ENCODE data around the gene TSSC4. TPM values are rescaled to one million over a fixed set of nuclear protein-coding genes. Genes with fewer than 3 reads are reported as not detected.

Gene TSSC4
- total RNA-seq, 1 experiment from 2014 or later, result 60.9 TPM

GRCh38 chr11:2451336-2451735 lies 50.8 kb downstream of the TSSC4 start:
- H3K36me3 ChIP-seq (ENCODE audit: control insufficient read depth, insufficient read depth, low read length), result no peaks in the 10 kb centered on the region
- no peak overlapping the region for H3K4me3 Mint-ChIP-seq (ENCODE audit: unreplicated experiment)
- CTCF ChIA-PET, result no interaction called here
- H3K9me3 Mint-ChIP-seq (ENCODE audit: unreplicated experiment), result no peaks in the 10 kb centered on the region
- TF ChIP-seq CTCF (IDR thresholded peaks at IDR 0.05; ENCODE audit: insufficient read depth in 1 of 2, low read depth in 1 of 2, low read length in 1 of 2, severe bottlenecking in 1 of 2, unreplicated experiment in 1 of 2), result no peak
- POLR2A ChIA-PET, result no interaction called here
- peaks cover 3% of the 10 kb centered on the region for H3K27me3 ChIP-seq (replicated peaks; ENCODE audit: control insufficient read depth, insufficient read depth, low read length)
- peaks cover 6% of the 10 kb centered on the region for H3K27me3 Mint-ChIP-seq (ENCODE audit: insufficient read depth, unreplicated experiment)
- H3K27ac Mint-ChIP-seq (ENCODE audit: unreplicated experiment), result no peak overlapping the region
- no peak overlapping the region for H3K4me3 ChIP-seq (ENCODE audit: low read depth, low read length)
- no peaks in the 10 kb centered on the region for H3K36me3 Mint-ChIP-seq (ENCODE audit: insufficient read depth, unreplicated experiment)
- H3K4me1 ChIP-seq, result no peaks in the 10 kb centered on the region
- BruUV-seq (replicated peaks), result no TSS peak
- peak in 1 of 2 experiments; percentile 27 for DNase-seq
- no peaks in the 10 kb centered on the region for H3K4me1 Mint-ChIP-seq (ENCODE audit: low read depth, unreplicated experiment)
- intact Hi-C loops (cut with micrococcal nuclease; ENCODE audit: unreplicated experiment), result no loop called here
- H3K9me3 ChIP-seq, result no peaks in the 10 kb centered on the region

- no peak overlapping the region for H3K4me3 ChIP-seq (ENCODE audit: low read depth, low read length)
- ChIA-PET POLR2A (no interaction called here), CTCF (no interaction called here)
- no peaks in the 10 kb centered on the region for H3K36me3 ChIP-seq (ENCODE audit: control insufficient read depth, insufficient read depth, low read length)
- no TSS peak for BruUV-seq (replicated peaks)
- no peaks in the 10 kb centered on the region for H3K4me1 ChIP-seq
- Mint-ChIP-seq H3K4me3 (ENCODE audit: unreplicated experiment) (no peak overlapping the region), H3K27ac (ENCODE audit: unreplicated experiment) (no peak overlapping the region), H3K36me3 (ENCODE audit: insufficient read depth, unreplicated experiment) (no peaks in the 10 kb centered on the region), H3K9me3 (ENCODE audit: unreplicated experiment) (no peaks in the 10 kb centered on the region), H3K27me3 (ENCODE audit: insufficient read depth, unreplicated experiment) (peaks cover 6% of the 10 kb centered on the region), H3K4me1 (ENCODE audit: low read depth, unreplicated experiment) (no peaks in the 10 kb centered on the region)
- no peak for TF ChIP-seq CTCF (IDR thresholded peaks at IDR 0.05; ENCODE audit: insufficient read depth in 1 of 2, low read depth in 1 of 2, low read length in 1 of 2, severe bottlenecking in 1 of 2, unreplicated experiment in 1 of 2)
- H3K27me3 ChIP-seq (replicated peaks; ENCODE audit: control insufficient read depth, insufficient read depth, low read length), result peaks cover 3% of the 10 kb centered on the region
- intact Hi-C loops (cut with micrococcal nuclease; ENCODE audit: unreplicated experiment), result no loop called here
- no peaks in the 10 kb centered on the region for H3K9me3 ChIP-seq
- peak in 1 of 2 experiments; percentile 9 for DNase-seq
Measured at GRCh38 chr11:2451916-2452315, 51.4 kb downstream of the TSSC4 start.

GRCh38 chr11:2452321-2453012 lies 51.9 kb downstream of the TSSC4 start:
- no peaks in the 10 kb centered on the region for H3K9me3 Mint-ChIP-seq (ENCODE audit: unreplicated experiment)
- H3K27ac Mint-ChIP-seq (ENCODE audit: unreplicated experiment), result no peak overlapping the region
- H3K4me3 Mint-ChIP-seq (ENCODE audit: unreplicated experiment), result no peak overlapping the region
- no peaks in the 10 kb centered on the region for H3K4me1 Mint-ChIP-seq (ENCODE audit: low read depth, unreplicated experiment)
- DNase-seq, result peak in 1 of 2 experiments; percentile 27
- intact Hi-C loops (cut with micrococcal nuclease; ENCODE audit: unreplicated experiment), result no loop called here
- Histone ChIP-seq H3K27me3 (replicated peaks; ENCODE audit: control insufficient read depth, insufficient read depth, low read length) (peaks cover 3% of the 10 kb centered on the region), H3K4me1 (no peaks in the 10 kb centered on the region), H3K4me3 (ENCODE audit: low read depth, low read length) (no peak overlapping the region), H3K9me3 (no peaks in the 10 kb centered on the region), H3K36me3 (ENCODE audit: control insufficient read depth, insufficient read depth, low read length) (no peaks in the 10 kb centered on the region)
- H3K36me3 Mint-ChIP-seq (ENCODE audit: insufficient read depth, unreplicated experiment), result no peaks in the 10 kb centered on the region
- TF ChIP-seq CTCF (IDR thresholded peaks at IDR 0.05; ENCODE audit: insufficient read depth in 1 of 2, low read depth in 1 of 2, low read length in 1 of 2, severe bottlenecking in 1 of 2, unreplicated experiment in 1 of 2), result no peak
- no TSS peak for BruUV-seq (replicated peaks)
- CTCF ChIA-PET, result no interaction called here
- POLR2A ChIA-PET, result no interaction called here
- H3K27me3 Mint-ChIP-seq (ENCODE audit: insufficient read depth, unreplicated experiment), result peaks cover 4% of the 10 kb centered on the region
